GM21786 (cell line): ENCODE measurements around the gene DEFB124.
"Not testable (repeated sequence)": the region's sequence is repeated elsewhere in the genome, so short reads cannot be mapped to it uniquely, and the experiment has no call there.

ENCODE experiments used
- ATAC-seq: cut with Tn5 transposase; IDR thresholded peaks from one replicate; pipeline ENCODE4 v1.9.1; 2021; ENCODE audit not compliant: unreplicated experiment

Gene DEFB124

GRCh38 chr20:31426891-31427551, 47.9 kb downstream of the DEFB124 start:
- ATAC-seq = not testable (repeated sequence)

- no peak for ATAC-seq
These were observed 49.1 kb downstream of the DEFB124 start for GRCh38 chr20:31425797-31426196.

DNA sequence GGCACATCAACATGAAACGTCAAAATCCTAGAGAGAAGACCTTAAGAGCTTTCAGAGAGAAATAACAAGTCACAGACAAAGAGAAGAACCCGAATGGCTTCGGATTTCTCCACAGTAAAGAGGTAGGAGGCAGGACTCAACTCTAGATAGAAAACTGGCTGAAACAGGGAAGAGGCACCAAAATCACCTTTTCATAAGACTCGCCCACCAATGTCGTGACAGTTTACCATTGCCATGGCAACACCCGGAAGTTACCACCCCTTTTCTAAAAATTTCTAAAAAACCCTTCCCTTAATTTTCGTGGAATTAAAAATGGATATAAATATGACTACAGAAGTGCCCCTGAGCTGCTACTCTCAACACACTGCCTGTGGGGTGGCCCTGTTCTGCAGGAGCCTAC, 56.6 kb downstream of the DEFB124 start:
- no peak for ATAC-seq

GRCh38 chr20:31415653-31416052, 59.3 kb downstream of the DEFB124 start:
- ATAC-seq = no peak
